ENCODE measurements around the gene MAGOH. TPM values are rescaled to one million over a fixed set of nuclear protein-coding genes. Genes with fewer than 3 reads are reported as not detected.

The MAGOH gene
- total and polyA plus RNA-seq, 2 experiments from 2014 or later: 21.9 to 34.3 TPM

- Histone ChIP-seq H3K27me3 (replicated peaks; ENCODE audit: insufficient read depth) (no peaks in the 10 kb centered on the region), H3K9me3 (ENCODE audit: low read depth) (no peaks in the 10 kb centered on the region), H4K20me1 (ENCODE audit: insufficient read depth) (no peaks in the 10 kb centered on the region), H3K4me1 (ENCODE audit: insufficient read depth) (peaks cover 22% of the 10 kb centered on the region), H3K4me3 (no peak overlapping the region), H3K36me3 (ENCODE audit: low read depth) (no peaks in the 10 kb centered on the region), H3K9ac (no peak overlapping the region), H3K27ac (no peak overlapping the region), H3K9me2 (ENCODE audit: insufficient read depth) (no peaks in the 10 kb centered on the region), H3K79me2 (ENCODE audit: insufficient read depth) (no peaks in the 10 kb centered on the region), H2AFZ (no peak overlapping the region), H3K4me2 (ENCODE audit: unreplicated experiment) (no peak overlapping the region), H3F3A (ENCODE audit: insufficient read depth) (peaks cover 14% of the 10 kb centered on the region)
- DNase-seq: no peak
- in situ Hi-C loops (cut with MboI): no loop called here
- WGBS, 2 experiments (ENCODE audit: low coverage in 1 of 2, low lambda C conversion rate in 2 of 2, missing lambda C conversion rate in 2 of 2): 93 to 95% methylated on average over 4 of the region's 4 CpGs
- TF ChIP-seq EZH2 (IDR thresholded peaks at IDR 0.05; ENCODE audit: insufficient read depth, poor library complexity, severe bottlenecking) (no peak), EZH2phosphoT487 (IDR thresholded peaks at IDR 0.05; ENCODE audit: insufficient read depth, low read depth) (no peak)
Measured at GRCh38 chr1:53250325-53250724, 12.0 kb upstream of the MAGOH start.

DNA sequence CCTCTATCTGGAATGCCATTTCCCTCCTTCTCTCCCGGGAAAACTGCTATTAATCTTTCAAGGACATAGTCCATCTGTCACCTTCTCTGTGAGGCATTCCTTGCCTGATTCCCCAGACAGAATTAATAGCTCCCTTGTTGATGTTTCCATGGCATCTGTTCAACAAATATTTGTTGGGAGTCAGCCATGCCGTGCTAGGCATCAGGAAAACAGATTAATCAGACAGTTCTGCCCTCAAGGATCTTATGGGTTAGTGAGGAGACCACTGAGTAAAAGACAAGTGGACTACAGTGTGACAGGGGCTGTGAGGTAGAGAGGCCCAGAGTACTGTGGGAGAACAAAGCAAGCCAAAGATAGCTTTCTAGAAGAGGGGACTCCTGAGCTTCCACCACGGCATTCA lies 11.4 kb upstream of the MAGOH start:
- H2AFZ ChIP-seq: no peak overlapping the region
- H3K27me3 ChIP-seq (replicated peaks; ENCODE audit: insufficient read depth): no peaks in the 10 kb centered on the region
- H3K4me1 ChIP-seq (ENCODE audit: insufficient read depth): peaks cover 22% of the 10 kb centered on the region
- H3K27ac ChIP-seq: no peak overlapping the region
- DNase-seq: no peak
- H3K4me2 ChIP-seq (ENCODE audit: unreplicated experiment): no peak overlapping the region
- H3K9me3 ChIP-seq (ENCODE audit: low read depth): no peaks in the 10 kb centered on the region
- peaks cover 14% of the 10 kb centered on the region for H3F3A ChIP-seq (ENCODE audit: insufficient read depth)
- H3K4me3 ChIP-seq: no peak overlapping the region
- H4K20me1 ChIP-seq (ENCODE audit: insufficient read depth): no peaks in the 10 kb centered on the region
- 84 to 86% methylated on average over 3 of the region's 3 CpGs for WGBS, 2 experiments (ENCODE audit: low coverage in 1 of 2, low lambda C conversion rate in 2 of 2, missing lambda C conversion rate in 2 of 2)
- H3K36me3 ChIP-seq (ENCODE audit: low read depth): no peaks in the 10 kb centered on the region
- H3K9me2 ChIP-seq (ENCODE audit: insufficient read depth): no peaks in the 10 kb centered on the region
- H3K9ac ChIP-seq: no peak overlapping the region
- no peaks in the 10 kb centered on the region for H3K79me2 ChIP-seq (ENCODE audit: insufficient read depth)
- in situ Hi-C loops (cut with MboI): no loop called here
- no peak for TF ChIP-seq EZH2phosphoT487 (IDR thresholded peaks at IDR 0.05; ENCODE audit: insufficient read depth, low read depth)
- TF ChIP-seq EZH2 (IDR thresholded peaks at IDR 0.05; ENCODE audit: insufficient read depth, poor library complexity, severe bottlenecking): no peak

- Histone ChIP-seq H3K79me2 (ENCODE audit: insufficient read depth) (no peaks in the 10 kb centered on the region), H3K9me2 (ENCODE audit: insufficient read depth) (no peaks in the 10 kb centered on the region), H2AFZ (peak overlapping the region; percentile 10; the same call in 1 of the 2 replicates), H3K27ac (peak overlapping the region; percentile 59), H3K36me3 (ENCODE audit: low read depth) (no peaks in the 10 kb centered on the region), H3K27me3 (replicated peaks; ENCODE audit: insufficient read depth) (no peaks in the 10 kb centered on the region), H3F3A (ENCODE audit: insufficient read depth) (peaks cover 9% of the 10 kb centered on the region), H4K20me1 (ENCODE audit: insufficient read depth) (no peaks in the 10 kb centered on the region), H3K4me2 (ENCODE audit: unreplicated experiment) (no peak overlapping the region), H3K9ac (no peak overlapping the region), H3K9me3 (ENCODE audit: low read depth) (no peaks in the 10 kb centered on the region), H3K4me3 (no peak overlapping the region), H3K4me1 (ENCODE audit: insufficient read depth) (peaks cover 12% of the 10 kb centered on the region)
- WGBS, 2 experiments (ENCODE audit: low coverage in 1 of 2, low lambda C conversion rate in 2 of 2, missing lambda C conversion rate in 2 of 2): 68% methylated on average over 4 of the region's 4 CpGs
- TF ChIP-seq EZH2 (IDR thresholded peaks at IDR 0.05; ENCODE audit: insufficient read depth, poor library complexity, severe bottlenecking): no peak
- peak; percentile 85 for DNase-seq
- in situ Hi-C loops (cut with MboI): no loop called here
Measured at GRCh38 chr1:53246261-53247134, 8.2 kb upstream of the MAGOH start.

- in situ Hi-C loops (cut with MboI): no loop called here
- WGBS, 2 experiments (ENCODE audit: low coverage in 1 of 2, low lambda C conversion rate in 2 of 2, missing lambda C conversion rate in 2 of 2): 76 to 83% methylated on average over 4 of the region's 4 CpGs
Measured at GRCh38 chr1:53244141-53244540, 5.8 kb upstream of the MAGOH start.

More at GRCh38 chr1:53244141-53244540, 5.8 kb upstream of the MAGOH start:
- H3K27me3 ChIP-seq (replicated peaks; ENCODE audit: insufficient read depth): no peaks in the 10 kb centered on the region
- no peak overlapping the region for H3K4me2 ChIP-seq (ENCODE audit: unreplicated experiment)
- H3K27ac ChIP-seq: no peak overlapping the region
- H3K9ac ChIP-seq: no peak overlapping the region
- H3K4me1 ChIP-seq (ENCODE audit: insufficient read depth): peaks cover 12% of the 10 kb centered on the region
- no peak overlapping the region for H2AFZ ChIP-seq
- H3K4me3 ChIP-seq: no peak overlapping the region
- H3K36me3 ChIP-seq (ENCODE audit: low read depth): no peaks in the 10 kb centered on the region
- no peak for TF ChIP-seq EZH2 (IDR thresholded peaks at IDR 0.05; ENCODE audit: insufficient read depth, poor library complexity, severe bottlenecking)
- no peak for TF ChIP-seq EZH2phosphoT487 (IDR thresholded peaks at IDR 0.05; ENCODE audit: insufficient read depth, low read depth)
- no peak for DNase-seq
- no peaks in the 10 kb centered on the region for H3K9me3 ChIP-seq (ENCODE audit: low read depth)
- H3K79me2 ChIP-seq (ENCODE audit: insufficient read depth): no peaks in the 10 kb centered on the region
- H3F3A ChIP-seq (ENCODE audit: insufficient read depth): peaks cover 16% of the 10 kb centered on the region
- H3K9me2 ChIP-seq (ENCODE audit: insufficient read depth): no peaks in the 10 kb centered on the region
- no peaks in the 10 kb centered on the region for H4K20me1 ChIP-seq (ENCODE audit: insufficient read depth)

All from GM23248 (cell line).